SIG-M5 (cell line): ENCODE measurements around the gene LYZL6.

Experiments used
- DNase-seq: peaks from one replicate; lab custom pipeline; 2025; lab: John Stamatoyannopoulos, UW

LYZL6 gene, protein sequence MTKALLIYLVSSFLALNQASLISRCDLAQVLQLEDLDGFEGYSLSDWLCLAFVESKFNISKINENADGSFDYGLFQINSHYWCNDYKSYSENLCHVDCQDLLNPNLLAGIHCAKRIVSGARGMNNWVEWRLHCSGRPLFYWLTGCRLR

DNA sequence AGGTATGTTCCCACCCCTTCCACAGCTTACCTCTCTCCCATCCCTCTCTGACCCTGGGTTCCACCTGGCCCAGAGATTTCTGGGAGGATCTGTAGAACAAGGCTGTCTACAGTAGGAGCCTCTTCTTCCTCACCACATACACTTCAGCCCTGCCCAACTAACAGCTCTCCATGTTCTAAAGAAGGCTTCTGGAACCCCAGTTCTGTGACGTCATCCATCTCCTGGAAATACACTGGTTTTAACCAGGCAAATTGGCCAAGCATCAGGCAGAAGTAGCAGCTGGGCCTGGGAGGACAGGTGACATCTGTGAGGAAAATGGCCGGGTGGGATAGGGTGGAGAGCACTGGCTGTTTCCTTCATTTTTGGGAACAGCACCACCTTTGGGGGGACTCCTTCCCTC is at the start of gene LYZL6:
Gene LYZL6 (minus strand): TSS at position 177 of the 400 bp plus-strand sequence. CDS start 4,357 bp downstream, outside the sequence.
- DNase-seq, result no peak

DNA sequence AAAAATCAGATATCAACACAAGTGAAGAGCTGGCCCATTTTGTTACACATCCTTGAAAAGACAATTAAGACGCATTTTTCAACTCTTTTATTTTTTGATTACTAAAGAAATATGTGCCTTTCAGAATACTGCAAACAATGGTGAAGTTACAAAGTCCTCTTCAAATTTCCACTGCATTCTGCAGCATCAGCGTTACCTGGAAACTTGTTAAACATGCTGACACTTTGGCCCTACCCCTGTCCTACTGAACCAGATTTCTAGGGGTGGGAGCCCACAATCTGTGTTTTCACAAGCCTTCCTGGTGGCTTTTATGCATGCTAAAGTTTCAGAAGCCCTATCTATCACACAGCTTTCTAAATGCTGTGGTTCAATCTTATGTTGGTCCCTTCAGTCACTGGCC is 47.6 kb upstream of the LYZL6 start:
- no peak for DNase-seq

DNA sequence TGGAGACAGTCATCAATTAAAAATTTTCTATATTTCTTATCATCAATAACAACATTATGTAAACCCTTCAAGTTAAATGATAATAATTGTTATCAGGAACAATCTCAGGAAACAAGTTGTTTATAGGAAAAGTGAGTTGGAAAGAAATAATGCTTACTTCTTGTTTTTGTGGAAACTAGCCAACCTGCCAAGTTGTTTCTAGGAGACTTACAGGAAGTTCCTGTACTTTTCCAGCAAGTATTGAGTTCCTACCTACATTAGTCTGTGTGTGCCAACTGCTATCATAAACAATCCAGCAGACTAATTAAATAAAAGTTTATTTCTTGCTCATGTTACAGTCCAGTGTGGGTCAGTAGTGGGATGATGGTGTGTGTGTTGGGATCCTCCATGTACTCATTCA is 44.7 kb upstream of the LYZL6 start:
- no peak for DNase-seq

DNA sequence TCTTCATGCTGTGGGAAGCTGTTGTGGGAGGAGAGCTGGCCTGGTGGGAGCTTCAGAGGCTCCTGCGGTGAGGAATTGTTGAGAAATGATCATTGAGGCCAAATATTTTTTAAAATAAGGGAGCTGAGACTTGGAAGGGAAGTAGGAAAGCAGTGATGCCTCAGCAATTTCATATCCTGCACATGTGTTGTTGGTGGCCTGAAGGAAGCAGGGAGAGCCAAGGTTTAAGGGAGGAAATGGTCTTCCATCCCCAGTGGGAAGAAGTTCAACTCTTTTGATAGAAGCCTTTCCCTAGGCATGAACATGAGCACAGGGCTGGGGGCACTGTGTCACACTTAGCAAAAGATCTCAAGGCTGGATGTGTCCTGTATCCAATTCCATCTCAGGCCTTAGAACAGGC is 43.1 kb upstream of the LYZL6 start, which contains the start of gene CCL14:
Gene CCL14 (minus strand): TSS at position 87 of the 400 bp plus-strand sequence. CDS start 80 bp downstream, at position 7.
- no peak for DNase-seq

DNA sequence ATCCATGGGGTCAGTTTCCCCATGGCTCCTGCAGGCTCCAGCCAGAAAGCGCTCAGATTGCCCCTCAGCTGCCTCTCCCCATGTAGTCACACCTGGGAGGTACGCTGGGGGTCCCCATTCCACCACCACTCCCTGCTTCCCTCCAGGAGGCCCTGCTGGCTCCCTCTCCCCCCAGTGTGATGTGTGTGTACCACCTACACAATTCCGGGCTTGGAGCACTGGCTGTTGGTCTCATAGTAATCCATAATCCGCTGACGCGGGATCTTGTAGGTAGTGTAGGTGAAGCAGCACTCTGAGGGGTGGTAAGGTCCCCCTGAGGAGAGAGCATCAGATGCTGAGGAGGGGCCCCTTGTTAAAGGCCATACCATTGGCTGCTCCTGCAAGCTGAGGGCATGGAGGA is 40.6 kb upstream of the LYZL6 start:
- DNase-seq, result no peak

DNA sequence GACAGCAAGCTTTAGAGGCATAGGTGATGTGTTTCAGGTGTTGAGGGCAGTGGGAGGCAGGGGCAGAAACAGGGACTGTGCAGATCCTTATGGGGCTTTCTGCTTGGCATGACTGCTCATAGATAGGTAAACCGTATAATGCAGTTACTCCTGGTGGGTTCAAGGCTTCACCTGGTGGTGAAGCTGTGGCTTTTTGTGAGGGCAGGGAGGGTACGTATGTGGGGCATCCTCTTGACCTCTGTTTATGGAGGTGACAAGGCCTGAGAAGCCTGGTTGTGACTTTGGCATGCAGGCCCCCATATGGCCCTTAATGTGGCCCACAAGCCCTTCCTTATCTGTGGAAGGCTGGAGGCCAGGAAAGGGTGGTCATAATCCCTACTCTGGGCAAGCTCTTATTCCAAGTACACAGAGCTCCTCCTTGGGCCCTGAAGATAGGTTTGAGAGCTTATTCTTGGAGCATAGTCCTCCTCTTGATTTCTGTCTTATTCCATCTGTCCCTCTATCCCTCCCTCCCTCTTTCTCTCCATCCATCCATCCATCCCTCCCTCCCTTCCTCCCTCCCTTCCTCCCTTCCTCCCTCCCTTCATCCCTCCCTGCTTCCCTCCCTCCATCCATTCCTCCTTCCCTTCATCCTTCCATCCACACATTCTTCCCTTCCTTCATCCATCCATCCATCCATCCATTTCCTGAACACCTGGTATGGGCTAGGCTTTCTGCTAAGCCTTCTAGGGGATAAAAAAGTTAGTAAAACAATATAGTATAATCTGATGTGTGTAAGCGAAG is 39.1 kb upstream of the LYZL6 start:
- DNase-seq, result no peak

DNA sequence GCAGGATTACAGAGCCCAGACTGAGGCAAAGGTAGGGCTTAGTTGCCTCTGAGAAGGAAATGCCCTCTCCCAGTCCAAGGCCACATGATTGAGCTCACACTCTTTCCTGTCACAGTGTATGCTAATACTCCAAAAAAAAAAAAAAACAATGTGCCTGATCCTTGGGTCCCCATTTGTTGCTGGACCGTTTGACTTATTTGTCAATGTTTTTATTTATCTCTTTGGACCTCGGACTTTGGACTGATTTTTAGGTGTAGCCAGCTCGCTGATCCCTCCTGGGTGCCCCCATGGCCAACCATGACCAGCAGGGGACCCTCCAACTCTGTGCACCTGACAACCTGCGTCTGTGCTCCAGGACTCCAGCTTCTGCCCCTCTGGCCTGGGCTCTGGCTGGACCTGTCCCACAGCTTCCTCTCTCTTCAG is 38.4 kb upstream of the LYZL6 start:
- DNase-seq, result no peak

DNA sequence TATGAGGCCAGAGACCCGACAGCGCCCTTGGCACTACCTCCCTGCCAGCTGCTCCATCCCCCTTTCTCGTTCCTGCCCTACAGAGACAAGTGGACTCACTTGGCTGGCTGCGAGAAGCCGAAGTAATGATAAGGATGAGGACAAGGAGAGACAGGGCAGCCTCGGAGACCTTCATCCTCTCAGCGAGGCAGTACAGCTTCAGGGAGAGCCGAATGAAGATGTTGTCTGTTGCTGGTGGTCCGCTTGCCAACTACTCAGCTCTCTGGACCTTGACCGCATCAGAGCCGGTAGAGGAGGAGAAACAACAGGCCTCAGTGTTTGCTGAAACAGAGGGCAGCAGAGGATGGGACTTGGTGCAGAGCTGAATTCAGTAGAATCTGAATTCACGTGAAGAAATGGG is 37.7 kb upstream of the LYZL6 start, which contains the start of gene CCL16:
Gene CCL16 (minus strand): TSS at position 252 of the 400 bp plus-strand sequence. CDS start 77 bp downstream, at position 175.
- no peak for DNase-seq

DNA sequence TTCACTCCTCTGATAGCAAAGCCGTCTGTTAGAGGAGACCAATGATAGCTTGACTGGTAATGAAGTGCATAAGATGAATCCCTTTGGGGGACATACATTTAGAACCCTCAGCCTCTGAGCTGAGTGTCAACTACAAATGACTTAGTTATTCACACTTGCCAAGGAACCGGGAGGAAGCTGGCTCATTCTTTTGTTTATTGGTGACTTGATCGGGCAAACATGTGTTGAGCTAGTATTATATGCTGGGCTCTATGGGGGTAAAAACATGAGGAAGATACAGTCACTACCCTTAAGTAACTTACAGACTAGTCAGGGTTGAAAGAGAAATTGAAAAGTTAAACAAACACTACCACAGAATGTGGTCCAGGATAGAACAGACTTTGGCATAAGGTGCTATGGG is 34.8 kb upstream of the LYZL6 start:
- DNase-seq, result no peak

DNA sequence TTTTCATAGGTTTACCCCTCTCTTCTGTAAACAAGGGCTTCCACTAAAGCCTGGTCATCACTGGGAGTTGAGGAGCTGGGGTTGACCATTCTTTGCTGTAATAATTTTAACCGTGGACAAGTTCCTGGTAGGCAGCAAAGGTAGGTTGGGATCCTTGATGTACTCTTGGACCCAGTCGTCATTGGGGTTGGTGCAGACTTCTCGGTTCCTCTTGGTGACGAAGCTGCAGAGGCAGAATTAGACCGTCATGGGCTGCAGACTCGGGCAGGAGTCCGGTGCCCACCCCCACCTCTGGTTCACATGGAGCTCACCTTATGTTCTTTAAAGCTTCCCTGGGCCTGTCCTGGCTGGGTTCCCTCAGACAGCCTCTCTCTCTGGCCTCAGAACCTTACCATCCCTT is 34.0 kb upstream of the LYZL6 start:
- DNase-seq, result no peak

DNA sequence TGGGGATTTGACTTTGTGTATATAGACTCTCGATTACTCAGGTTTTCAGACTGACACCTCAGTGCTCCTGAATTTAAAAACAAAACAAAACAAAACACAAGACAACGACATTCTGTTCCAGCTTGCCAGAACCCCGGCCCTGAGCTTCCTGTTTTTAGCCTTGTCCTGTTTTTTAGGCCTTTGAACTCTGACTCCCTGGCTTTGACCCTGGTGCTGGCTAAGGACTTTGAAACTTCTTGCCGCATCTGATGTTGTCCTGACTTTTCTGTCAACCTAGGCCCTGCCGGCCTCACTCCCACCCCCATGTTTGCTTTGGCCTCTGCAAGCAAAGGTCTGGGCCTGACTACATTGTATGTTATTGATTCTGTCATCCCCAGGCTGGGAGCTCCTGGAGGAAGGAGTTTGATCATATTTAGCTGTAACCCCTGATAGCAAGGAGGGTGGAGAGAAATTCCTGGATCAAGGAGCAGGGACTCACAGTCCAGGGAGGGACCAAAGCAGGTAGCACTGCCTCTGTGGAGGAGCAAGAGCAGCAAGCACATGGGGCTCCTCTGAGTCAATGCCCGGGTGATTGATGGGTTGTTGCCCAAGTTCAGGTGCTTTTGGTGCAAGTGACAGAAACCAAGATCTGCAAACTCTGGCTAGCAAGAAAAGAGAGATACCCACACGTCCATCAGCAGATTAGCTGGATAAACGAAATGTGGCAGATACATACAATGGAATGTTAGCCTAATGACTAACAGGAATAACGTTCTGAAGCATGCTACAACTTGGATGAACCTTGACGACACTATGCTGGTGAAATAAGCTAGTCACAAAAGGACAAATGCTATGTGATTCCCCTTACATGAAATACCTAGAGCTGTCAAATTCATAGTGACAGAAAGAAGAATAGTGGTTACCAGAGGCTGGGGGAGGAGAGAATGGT is 30.1 kb upstream of the LYZL6 start:
- DNase-seq, result no peak

DNA sequence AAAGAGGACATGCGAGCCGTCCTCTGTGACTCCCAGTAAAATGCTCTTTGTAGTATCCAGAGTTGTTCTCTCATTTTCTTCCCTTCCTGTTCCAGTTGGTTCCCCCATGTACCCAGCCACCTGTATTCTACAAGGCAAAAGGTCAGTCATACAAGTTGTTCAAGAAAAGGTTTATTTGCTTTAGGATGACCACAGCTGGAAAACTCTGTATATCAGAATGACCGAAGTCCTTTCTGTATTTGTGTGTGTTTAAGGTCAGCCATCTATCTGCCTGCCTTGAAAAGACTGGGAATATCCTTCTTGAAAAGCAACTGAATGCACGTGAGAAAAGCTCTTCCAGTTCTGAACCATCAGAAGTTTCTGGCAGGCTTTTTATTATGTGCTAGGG is 29.4 kb upstream of the LYZL6 start:
- DNase-seq, result no peak

DNA sequence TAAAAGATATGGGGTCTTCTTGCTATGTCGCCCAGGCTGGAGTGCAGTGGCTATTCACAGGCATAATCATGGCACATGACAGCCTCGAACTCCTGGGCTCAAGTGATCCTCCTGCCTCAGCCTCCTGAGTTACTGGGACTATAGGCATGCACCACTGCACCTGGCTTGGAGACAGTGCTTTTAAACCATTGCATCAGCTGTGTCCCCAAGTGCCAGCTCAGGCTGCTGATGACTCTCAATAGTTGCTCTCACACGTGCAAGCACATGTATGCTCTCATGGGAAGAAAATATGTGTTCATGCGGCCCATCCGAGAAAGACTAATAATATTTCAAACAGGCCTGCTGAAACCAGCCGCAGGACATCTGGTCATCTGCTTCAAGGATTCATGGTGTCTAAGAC is 29.0 kb upstream of the LYZL6 start:
- no peak for DNase-seq

DNA sequence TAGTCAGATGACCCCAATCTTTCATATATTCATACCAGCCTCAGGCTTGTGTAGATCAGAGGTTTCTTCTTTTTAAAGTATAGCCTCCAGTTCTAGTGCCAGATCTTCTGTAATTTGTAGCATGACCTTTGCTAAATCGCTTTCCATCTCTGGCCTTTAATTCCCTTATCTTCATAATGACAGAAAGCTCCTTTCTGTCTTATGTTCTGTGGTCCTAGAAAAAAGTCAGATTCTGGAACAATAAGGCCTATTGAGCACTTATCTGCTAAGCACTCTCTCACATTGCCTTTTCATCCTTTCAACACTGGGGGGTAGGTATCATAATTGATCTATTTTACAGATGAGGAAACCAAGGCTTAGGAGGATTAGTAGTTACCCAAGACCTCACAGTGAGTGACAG is 28.6 kb upstream of the LYZL6 start:
- no peak for DNase-seq

DNA sequence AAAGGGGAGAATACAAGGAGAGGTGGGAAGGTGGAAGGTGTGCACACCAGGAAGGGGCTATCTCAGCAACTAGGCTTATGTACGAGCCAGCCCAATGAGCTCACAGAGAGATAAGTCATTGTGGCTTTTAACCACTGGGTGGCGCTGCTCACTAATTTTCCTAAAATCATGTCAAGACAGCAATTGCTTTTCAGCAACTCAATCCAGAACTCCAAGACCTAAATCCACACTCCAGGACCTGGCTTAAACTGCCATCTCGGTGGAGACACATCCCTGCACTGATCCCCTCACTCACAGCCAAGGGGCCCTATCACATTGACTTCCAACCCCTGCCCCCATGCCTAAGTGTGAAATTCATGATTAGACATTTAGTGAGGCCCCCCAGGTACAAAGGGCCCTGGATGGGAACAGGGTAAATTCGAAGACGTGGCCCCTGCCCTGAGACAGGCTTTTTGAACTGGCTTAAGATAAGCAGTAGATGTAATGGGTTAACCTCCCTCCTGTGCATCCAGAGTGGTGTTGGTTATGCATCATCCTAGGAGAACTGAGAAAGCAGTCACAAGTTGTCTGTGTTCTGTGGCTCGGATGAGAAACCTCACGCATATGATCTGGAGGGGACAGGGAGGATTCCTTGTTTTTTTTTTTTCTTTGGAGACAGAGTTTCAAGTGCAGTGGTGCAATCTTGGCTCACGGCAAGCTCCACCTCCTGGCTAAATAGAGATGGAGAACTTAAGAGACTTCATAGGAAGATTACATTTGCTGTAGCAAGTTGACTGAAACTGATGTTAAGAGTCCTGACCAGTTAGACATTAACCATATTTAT is 26.3 kb upstream of the LYZL6 start:
- DNase-seq, result no peak

DNA sequence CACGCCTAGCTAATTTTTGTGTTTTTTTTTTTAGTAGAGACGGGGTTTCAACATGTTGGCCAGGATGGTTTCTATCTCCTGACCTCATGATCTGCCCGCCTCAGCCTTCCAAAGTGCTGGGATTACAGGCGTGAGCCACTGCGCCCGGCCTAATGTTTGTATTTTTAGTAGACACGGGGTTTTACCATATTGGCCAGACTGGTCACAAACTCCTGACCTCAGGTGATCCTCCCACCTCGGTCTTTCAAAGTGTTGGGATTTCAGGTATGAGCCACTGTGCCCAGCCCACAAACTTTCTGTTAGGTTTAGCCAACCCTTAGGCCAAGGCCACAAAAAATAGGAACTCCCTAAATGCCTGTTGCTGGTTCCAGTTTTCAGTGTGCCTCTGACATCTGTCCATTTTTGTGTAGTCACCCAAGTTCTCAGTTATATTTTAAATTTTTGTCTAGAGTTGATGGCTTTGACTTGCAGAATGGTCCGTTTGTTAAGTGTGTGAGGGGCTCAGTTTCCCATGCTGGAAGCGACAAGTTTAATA is 25.1 kb upstream of the LYZL6 start:
- no peak for DNase-seq

DNA sequence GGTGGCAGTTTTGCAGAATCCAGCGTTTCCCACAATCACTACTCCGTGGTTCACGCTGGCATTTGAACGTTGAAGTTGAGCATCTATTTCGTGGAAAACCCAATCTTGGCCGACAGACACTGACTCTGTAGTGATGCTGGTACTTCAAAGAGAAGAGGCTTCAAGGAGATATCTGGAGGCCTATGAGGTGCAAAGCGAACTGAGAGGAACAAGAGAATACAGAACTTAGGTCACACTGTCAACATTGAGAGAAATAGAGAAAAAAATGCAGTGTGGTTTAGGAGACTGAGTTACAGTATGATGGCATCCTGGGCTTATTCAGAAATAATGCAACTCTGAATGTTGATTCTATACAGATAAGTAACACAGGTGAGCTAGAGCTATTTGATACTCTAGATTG is 21.8 kb upstream of the LYZL6 start:
- DNase-seq, result no peak

DNA sequence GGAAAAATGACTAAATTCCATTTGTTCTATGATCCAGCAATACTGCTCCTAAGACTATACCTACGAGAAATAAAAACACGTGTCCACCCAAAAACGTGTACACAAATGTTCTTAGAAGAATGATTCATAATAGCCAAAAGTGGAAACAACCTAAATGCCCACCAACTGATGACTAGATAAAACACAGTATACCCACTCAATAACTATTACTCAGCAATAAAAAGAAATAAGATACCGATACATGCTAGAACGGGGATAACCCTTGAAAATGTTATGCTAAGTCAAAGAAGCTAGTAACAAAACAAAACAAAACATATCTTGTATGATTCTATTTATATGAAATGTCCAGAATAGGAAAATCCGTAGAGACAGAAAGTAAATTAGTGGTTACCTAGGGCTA is 20.1 kb upstream of the LYZL6 start:
- no peak for DNase-seq

DNA sequence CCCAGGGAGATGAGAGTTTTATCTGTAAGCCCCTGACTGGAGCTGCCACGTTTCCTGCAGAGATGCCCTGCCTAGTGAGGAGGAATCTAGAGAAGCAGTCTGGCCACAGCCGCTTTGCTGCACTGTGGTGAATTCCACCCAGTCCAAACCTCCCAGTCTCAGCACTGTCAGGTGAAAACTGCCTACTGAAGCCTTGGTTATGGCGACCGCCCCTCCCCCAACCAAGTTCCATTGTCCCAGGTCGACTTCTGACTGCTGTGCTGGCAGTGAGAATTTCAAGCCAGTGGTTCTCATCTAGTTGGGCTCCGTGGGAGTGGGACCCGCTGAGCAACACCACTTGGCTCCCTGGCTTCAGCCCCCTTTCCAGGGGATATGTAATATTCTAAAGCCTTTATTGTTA is 10.2 kb upstream of the LYZL6 start:
- DNase-seq, result no peak

DNA sequence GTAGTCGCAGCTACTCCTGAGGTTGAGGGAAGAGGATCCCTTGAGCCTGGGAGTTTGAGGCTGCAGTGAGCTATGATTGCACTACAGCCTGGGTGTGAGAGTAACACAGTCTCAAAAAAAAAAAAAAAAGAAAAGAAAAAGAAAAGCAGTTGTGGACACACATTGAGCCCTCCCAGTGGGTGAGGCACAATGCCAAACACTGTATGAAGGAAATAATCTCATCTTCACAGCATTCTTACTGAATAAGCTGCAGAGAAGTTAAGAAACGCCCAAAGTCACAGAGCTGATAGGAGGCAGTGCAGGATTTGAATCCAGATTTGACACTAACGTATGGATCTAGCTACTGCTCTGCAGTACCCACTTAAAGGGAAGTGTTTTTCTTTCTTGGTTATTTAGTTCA is 5.9 kb upstream of the LYZL6 start:
- no peak for DNase-seq

DNA sequence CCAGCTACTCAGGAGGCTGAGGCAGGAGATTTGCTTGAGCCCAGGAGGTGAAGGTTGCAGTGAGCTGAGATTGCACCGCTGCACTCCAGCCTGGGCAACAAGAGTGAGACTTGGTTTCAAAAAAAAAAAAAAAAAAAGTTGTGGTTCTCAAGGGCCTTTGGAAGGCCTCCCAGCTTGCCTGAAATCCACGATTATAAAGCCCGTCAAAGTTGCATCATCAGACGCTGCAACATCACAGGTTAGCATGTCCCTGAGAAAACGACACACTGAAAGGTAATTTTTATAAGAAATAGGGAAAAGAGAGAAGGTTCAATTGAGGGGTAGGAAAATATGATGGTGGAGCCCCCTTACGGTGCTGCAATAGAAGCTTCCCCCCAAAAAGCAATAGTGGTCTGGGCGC is 4.6 kb upstream of the LYZL6 start:
- no peak for DNase-seq
